ENCODE measurements around the gene NFRKB.

- TF ChIP-seq CTCF (IDR thresholded peaks at IDR 0.05): no peak
- TF ChIP-seq POLR2AphosphoS5 (IDR thresholded peaks at IDR 0.05): no peak
Measured at GRCh38 chr11:129932381-129933067, 37.1 kb upstream of the NFRKB start.

Data from prostate gland (tissue), 2 donors.